HG03139 (cell line): Measurements from ENCODE around the gene POU3F2.

Experiments
- ATAC-seq: cut with Tn5 transposase; IDR thresholded peaks from one replicate; pipeline ENCODE4 v1.9.1; 2021; ENCODE audit not compliant: unreplicated experiment

The POU3F2 gene

DNA sequence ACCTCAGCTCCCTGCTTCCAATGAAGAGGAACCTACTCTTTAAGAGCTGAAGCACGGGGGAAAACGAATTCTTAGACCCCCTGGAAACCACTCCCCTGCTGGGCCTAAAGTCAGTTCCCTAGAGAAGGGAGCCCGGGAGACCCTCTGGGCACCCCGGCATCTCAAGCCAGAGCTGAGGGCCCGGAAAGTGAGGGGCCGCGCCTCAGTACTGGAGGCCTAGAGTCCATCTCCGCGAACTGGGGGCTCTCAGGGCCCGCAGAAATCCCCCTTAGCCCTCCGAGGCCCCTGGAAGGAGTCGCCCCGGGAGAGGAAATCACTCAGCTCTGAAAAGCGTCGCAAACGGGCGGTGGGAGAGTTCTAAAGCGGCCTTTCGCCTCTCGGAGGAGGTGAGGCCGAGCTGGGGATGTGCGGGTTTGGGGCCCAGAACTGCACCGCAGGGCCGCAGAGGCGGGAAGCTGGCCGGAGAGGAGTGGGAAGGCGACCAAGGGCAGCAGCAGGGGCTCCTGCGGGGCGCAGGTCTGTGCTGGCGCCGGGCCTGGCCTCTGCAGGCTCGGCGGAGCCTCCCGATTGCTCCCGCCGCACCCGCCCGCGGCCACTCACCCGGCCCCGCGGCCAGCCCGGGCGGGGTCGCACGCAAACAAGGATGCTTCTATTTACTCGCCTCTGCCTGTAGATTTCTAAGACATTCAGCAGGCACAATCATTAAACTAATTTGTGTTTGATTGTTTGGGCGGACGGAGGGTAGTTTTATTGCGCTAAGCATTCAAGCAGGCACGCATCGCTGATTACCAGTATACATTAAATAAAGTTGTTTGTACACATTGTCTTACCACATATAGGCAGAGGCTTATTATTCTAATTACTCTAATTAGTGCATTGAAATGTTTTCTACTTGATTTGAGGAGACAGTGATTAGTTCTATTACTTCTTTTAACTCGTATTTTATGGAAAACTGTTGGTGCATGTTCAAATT, 9.2 kb downstream of the POU3F2 start:
- ATAC-seq, result no peak

DNA sequence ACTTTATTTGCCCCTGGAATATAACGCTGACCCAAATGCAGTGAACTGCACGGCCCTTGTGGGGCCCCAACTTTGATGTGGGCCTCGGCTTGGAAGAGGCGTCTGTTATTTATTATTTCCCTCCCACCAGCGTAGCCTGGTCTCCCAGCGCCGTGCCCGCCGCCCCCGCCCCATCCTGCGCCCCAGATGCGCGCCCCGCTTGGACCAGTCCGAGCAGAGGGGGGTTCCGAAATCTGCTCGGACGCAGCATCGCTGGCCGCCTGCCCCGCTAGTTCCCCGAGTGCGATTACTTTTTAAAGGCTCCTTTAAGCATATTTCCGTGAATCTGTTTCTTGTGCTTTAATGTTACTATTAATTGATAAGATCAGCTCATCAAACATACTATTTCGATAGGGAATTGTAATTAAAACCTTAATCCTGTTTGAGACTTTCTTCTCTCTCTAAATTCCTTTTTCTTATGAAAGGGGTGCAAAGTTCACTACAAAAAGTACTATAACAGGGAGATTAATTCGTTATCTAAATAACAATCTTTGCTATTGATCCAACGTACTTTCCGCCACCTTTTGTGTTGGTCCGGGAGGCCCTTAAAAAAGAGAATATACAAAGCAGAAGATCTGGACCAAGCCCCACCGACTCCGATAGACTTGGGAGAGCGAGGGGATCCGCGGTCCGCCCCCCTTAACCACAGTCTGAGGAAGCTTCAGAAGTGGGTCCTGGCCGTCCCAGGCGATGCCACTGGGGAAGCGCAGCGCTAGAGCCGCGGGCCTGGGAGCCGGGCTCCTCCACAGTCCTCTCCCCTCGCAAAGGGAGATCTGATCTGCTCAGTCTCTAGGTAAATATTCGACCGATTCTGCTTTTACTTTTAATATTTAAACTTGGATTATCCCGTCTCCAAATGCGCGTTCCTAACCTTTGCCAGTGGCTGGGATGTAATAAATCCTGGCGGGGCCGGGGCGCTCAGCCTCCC, 10.2 kb downstream of the POU3F2 start:
- no peak for ATAC-seq

DNA sequence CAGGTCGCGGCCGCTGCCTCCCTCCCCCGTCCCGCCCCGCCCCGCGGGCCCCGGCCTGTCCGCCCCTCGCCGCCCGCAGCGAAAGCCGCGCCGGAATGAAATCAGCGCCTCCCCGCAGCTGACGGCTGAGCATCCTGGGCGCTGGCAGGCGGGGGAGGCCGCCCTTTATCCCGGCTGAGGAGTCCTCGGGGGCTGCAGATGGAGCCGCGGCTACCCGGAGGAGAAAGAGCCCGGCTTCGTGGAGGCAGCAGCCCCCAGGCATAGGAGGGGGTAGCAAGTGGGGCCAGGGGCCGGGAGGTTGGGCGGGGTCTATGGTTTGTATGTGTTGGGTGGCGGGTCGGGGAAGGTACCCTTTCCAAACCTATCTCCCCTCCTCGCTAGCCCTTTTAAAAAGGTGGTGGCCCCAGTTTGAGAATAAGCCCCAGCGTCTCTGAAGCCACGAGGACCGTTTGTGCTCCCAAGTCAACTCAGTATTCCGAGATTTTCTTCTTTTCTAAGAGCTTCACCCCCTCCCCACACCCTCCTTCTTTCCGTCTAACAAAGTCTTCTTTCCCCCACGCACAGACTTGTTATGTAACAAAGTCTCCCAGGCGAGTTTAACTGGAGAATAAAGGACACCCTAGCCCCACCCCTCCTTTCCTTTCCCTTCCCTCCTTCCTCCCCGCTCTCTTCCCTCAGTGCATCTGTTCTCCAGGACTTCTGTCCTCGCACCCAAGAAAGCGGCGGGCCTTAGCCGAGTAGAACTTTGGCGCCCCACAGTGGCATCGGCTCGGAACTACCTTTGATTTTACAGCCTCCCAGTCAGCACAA, 11.0 kb downstream of the POU3F2 start:
- peak; percentile 44 for ATAC-seq

DNA sequence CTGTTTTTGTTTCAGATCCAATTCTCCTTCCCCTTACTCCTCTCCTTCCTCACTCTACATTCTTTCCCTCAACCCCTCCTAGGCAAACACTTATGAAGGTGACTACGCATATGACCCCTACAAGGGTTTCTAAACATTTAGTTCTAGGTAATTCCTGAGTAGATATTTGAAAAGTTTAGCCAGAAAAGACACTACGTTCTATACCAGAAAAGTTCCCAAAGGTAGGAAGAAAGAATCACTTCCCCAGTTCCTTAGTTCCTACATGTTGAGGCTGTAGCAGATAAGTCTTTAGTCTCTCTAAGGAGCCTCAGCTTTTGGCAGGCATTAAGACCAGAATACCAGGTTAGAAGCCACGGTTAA, 11.6 kb downstream of the POU3F2 start:
- ATAC-seq, result no peak

DNA sequence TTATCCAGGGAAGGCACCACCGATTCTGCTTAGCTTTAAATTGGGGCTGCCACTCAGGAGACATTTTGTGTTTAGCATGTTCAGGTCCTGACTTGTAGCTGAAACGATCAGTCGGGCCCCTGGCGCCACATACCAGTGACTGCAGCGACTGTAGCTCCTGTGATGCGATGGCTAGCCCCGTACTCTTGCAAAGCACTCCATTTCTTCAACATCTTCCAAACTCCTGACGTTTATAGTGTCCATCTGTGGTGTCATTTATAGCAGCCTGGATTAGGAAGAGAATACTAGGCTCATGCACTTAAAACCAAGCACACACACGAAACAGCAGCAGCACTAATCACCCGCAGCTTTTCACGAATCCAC, 13.0 kb downstream of the POU3F2 start:
- ATAC-seq, result no peak

DNA sequence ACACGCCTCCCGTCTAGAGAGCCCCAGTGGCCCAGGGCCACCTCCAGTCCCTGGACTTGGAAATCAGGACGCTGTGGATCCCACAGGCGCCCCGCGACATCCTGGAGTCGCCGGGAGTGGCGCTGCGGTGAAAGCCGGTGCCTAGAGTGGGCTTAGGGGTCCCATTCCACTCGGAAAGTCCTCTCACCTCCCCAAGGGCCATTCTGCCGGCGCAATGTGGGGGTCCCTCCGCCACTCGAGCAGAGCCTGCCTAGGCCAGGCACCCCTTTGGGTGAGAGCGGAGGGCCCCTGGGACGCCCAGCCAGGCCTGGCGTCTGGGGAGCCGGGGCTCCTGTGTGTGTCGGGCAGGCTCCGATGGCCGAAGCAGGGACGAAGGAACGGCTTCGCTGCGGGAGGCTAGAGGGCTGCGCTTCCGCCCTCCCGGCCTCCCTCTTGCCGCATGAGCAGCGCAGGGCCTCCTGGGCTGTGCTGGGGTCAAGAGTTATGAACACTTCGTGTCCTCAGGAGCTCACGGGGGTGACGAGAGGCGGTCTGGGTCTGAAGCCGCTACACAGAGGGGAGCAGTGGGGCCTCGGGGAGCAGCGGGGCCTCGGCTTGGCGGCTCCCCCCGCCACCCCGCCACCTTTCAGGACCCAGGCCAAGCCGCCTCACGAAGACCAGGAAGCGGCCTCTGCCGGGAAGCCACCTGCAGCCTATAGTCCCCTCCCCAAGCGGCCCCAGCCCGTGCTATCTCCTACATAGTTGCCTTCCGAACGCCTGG, 13.6 kb downstream of the POU3F2 start:
- peak; percentile 56 for ATAC-seq

DNA sequence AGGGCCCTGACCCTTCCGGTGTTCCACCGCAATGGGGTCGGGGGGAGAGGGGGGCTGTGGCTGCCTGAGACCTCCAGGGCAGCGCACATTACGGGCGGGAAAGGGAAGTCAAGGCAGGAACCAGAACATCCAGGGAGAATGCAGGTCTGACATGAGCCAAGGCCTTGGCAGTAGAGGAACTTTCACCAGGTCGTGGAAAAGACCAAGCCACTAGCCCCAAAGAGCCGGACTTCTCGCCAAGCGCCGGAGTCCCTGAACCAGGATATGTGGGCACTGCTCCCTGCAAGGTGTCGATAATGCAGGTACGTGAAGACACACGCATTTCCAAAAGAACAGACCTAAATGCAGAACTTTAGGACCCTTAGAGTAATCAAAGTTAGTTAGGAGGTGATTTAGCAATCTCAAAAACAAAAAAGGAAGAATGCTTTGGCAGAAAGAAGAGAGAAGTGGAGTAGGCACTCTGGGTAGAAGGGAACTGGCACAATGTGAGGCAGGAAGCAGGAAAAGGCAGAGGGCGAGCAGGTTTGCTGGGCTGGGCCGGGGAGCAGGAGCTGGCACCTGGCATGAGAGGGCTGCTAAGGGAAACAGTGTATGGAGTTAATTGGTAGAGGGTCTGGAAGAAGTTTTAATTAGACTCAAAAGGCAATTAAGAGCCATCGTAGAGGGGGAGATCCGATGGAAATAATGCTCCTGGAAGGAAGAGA, 14.3 kb downstream of the POU3F2 start:
- ATAC-seq, result no peak

DNA sequence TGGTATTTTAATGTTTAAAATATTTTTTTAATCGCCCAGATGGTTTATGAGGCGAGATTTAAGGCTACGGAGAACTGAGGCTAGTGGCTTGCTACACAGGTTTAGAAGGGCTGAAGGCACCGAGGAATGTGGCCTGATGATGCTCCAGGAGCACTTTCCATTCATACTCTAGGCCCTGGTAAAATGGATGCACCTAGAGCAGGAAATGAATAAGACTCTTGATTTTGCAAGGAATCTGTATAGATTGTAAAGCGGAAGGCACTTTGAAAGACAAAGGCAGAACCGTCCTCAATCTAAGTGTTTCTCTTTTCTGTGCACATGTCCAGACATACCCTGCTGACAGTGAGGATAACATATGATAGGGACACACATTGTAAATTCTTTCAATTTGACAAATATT, 30.1 kb downstream of the POU3F2 start:
- no peak for ATAC-seq

DNA sequence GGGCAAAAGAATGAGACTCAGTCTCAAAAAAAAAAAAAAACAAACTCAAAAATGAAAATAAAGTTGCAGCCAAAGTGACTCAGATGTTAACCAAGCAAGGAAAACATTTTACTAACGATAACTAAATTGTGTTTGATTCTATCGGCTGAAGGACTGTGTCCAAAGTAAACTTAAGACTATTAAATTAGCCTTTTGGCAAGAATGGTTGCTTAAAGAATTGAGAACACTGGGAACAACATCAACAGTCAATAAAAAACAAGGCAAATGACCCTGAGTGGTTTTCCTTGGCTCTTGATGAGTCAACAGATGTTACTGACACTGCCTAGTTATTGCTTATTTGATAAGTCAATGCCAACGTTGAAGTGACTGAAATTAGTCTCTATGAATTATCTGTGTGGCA, 36.7 kb downstream of the POU3F2 start:
- ATAC-seq, result no peak

DNA sequence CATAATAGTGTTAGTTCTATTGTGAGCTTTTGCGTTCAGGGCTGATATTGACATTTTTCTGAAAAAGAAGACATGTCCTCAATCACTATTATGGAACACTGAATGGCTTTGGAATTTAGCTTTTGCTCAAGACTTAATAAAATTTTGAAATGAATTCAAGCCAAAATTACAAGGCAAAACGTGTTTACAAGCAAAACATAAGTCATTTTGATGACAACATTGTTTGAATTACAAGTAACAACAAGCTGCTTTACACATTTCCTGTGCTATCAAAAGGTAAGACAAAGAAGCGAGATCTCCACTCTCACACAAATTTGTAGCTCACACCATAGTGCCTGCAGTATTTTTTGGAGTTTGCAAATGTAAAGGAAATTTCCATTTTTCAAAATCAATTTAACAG, 37.4 kb downstream of the POU3F2 start:
- ATAC-seq, result no peak

DNA sequence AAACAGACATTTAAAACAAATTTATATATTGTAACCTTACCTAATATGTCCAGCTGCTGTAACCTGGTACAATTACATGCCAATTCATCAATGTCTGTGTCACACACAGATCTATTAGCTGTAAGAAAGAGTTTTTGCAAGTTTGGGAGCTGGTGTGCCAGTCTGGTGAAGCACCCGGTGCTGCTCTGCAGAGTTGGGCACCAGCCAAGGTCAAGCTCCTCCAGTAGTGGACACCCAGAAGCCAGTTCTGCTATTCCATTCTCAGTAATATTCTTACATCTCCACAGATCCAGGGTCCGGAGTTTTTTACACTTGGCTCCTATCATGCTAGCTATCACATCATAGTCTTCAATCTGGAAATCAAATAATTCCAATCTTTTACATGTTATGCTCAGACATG, 41.0 kb downstream of the POU3F2 start:
- ATAC-seq, result no peak

DNA sequence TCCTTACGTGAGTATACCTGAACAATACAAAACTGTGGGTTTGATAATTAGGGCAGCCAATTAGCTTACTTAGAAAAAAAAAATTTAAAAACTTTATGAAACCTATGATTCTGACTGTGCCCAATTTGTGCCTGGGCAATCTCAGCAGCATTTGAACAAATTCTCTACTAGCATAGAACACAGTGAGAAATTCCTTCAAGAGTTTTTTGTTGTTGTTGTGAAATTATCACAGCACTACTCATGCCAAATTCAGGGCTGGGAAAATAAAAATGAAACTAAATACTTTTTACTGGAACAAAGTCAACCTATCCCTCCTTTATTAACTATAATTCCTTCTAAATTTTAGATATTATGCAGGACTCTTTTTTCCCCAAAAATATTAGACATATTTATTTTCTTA, 42.9 kb downstream of the POU3F2 start:
- no peak for ATAC-seq

DNA sequence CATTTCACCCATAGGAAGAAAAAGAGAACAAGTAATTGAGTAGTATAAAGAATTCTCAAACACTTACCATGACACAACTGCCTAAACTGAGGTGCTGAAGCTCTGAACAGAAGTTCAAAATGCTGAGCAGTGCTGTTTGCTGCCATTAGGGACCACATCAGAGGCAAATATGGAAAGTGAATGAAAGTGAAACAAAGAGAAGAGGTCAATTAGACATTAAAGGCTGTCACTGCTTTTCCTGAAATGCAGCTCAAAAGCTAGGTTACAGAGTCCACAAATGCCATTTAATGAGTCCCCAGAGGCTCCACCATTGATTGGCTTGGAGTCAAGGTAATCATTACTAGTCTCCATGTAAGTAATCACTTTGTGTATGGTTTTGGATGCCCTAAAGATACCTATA, 46.1 kb downstream of the POU3F2 start:
- ATAC-seq, result peak; percentile 90

DNA sequence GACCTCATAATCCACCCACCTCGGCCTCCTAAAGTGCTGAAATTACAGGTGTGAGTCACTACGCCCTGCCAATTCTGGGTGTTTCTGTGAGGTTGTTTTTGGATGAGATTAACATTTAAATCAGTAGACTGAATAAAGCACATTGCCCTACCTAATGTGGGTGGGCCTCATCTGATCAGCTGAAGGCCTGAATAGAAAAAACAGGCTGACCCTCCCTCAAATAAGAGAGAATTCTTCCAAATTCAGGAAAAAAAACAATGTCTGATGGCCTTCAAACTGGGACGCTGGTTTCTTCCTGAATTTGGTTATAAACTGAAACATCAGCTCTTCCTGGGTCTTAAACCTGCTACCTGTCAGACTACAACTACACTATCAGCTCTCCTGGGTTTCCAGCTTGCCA, 51.0 kb downstream of the POU3F2 start:
- no peak for ATAC-seq

DNA sequence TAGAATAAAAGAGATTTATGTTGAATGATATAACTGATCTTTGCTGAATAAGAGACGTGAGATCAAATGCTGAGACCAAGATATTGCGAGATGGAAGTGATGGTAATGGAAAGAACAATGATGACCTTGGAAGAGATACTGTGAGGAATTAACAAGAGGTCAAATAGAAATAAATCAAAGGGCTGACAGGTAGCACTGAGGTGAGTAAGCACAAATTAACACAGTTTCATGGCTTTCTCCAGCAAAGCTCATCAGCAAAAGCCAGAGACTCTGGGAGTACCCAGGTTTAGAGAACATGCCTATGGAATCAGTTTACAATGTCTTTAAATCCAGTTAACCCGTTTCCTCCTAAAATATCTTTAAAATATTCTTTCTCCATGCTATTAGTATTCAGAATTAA, 53.3 kb downstream of the POU3F2 start:
- no peak for ATAC-seq
